Measurements from ENCODE around the gene GINM1.

DNA sequence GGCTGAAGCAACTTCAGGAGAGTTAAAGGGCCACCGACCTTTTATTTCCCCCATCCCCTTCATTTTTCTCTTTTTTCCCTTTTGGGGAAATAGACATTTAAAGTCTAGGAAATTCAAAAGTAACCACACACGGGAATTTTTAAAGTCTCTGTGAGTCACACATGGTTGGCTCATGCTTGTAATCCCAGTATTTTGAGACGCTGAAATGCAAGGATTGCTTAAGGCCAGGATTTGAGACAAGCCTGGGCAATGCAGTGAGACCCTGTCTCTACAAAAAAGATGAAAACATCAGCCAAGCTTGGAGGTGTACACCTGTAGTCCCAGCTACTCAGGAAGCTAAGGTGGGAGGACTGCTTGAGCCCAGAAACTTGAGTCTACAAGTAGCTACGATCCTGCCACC, 48.2 kb downstream of the GINM1 start:
- TF ChIP-seq, protein P1, sequence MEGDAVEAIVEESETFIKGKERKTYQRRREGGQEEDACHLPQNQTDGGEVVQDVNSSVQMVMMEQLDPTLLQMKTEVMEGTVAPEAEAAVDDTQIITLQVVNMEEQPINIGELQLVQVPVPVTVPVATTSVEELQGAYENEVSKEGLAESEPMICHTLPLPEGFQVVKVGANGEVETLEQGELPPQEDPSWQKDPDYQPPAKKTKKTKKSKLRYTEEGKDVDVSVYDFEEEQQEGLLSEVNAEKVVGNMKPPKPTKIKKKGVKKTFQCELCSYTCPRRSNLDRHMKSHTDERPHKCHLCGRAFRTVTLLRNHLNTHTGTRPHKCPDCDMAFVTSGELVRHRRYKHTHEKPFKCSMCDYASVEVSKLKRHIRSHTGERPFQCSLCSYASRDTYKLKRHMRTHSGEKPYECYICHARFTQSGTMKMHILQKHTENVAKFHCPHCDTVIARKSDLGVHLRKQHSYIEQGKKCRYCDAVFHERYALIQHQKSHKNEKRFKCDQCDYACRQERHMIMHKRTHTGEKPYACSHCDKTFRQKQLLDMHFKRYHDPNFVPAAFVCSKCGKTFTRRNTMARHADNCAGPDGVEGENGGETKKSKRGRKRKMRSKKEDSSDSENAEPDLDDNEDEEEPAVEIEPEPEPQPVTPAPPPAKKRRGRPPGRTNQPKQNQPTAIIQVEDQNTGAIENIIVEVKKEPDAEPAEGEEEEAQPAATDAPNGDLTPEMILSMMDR (IDR thresholded peaks at IDR 0.05): no peak
- TF ChIP-seq POLR2AphosphoS5 (IDR thresholded peaks at IDR 0.05; ENCODE audit: low read depth, low read length): no peak
- TF ChIP-seq, protein P2, sequence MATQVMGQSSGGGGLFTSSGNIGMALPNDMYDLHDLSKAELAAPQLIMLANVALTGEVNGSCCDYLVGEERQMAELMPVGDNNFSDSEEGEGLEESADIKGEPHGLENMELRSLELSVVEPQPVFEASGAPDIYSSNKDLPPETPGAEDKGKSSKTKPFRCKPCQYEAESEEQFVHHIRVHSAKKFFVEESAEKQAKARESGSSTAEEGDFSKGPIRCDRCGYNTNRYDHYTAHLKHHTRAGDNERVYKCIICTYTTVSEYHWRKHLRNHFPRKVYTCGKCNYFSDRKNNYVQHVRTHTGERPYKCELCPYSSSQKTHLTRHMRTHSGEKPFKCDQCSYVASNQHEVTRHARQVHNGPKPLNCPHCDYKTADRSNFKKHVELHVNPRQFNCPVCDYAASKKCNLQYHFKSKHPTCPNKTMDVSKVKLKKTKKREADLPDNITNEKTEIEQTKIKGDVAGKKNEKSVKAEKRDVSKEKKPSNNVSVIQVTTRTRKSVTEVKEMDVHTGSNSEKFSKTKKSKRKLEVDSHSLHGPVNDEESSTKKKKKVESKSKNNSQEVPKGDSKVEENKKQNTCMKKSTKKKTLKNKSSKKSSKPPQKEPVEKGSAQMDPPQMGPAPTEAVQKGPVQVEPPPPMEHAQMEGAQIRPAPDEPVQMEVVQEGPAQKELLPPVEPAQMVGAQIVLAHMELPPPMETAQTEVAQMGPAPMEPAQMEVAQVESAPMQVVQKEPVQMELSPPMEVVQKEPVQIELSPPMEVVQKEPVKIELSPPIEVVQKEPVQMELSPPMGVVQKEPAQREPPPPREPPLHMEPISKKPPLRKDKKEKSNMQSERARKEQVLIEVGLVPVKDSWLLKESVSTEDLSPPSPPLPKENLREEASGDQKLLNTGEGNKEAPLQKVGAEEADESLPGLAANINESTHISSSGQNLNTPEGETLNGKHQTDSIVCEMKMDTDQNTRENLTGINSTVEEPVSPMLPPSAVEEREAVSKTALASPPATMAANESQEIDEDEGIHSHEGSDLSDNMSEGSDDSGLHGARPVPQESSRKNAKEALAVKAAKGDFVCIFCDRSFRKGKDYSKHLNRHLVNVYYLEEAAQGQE (IDR thresholded peaks at IDR 0.05; ENCODE audit: insufficient read depth in 1 of 2, low read depth in 2 of 2, low read length in 1 of 2): no peak
- no peak for TF ChIP-seq SIN3A (IDR thresholded peaks at IDR 0.05; ENCODE audit: borderline replicate concordance, insufficient read depth, low read depth, low read length)
